Measurements from ENCODE around the gene CELA2B. TPM values are rescaled to one million over a fixed set of nuclear protein-coding genes. Genes with fewer than 3 reads are reported as not detected.

CELA2B gene
- total and polyA plus RNA-seq, 8 donors = 0.63 to 1.7 (median 0.98) TPM; not detected in 1

- intact Hi-C loops (cut with DNase I) = no loop called here
- Histone ChIP-seq H3K27me3 (no peaks in the 10 kb centered on the region), H3K4me3 (no peak overlapping the region), H3K27ac (no peak overlapping the region), H3K36me3 (peaks cover 0 to 55% of the 10 kb centered on the region in 2 donors), H3K4me1 (no peaks in the 10 kb centered on the region), H3K9me3 (no peaks in the 10 kb centered on the region)
- ATAC-seq (no peak), DNase-seq (no peak)
- no peak for TF ChIP-seq CTCF (IDR thresholded peaks at IDR 0.05)
These were observed 16.7 kb downstream of the CELA2B start for GRCh38 chr1:15492596-15492995.

GRCh38 chr1:15493869-15494390 lies 18.0 kb downstream of the CELA2B start:
- peaks cover 0 to 55% of the 10 kb centered on the region in 2 donors for H3K36me3 ChIP-seq
- DNase-seq (no peak), ATAC-seq (no peak)
- no peak overlapping the region for H3K27ac ChIP-seq
- no peak overlapping the region for H3K4me3 ChIP-seq
- intact Hi-C loops (cut with DNase I) = no loop called here
- no peaks in the 10 kb centered on the region for H3K27me3 ChIP-seq
- H3K9me3 ChIP-seq = no peaks in the 10 kb centered on the region
- H3K4me1 ChIP-seq = no peaks in the 10 kb centered on the region
- no peak for TF ChIP-seq CTCF (IDR thresholded peaks at IDR 0.05)

DNA sequence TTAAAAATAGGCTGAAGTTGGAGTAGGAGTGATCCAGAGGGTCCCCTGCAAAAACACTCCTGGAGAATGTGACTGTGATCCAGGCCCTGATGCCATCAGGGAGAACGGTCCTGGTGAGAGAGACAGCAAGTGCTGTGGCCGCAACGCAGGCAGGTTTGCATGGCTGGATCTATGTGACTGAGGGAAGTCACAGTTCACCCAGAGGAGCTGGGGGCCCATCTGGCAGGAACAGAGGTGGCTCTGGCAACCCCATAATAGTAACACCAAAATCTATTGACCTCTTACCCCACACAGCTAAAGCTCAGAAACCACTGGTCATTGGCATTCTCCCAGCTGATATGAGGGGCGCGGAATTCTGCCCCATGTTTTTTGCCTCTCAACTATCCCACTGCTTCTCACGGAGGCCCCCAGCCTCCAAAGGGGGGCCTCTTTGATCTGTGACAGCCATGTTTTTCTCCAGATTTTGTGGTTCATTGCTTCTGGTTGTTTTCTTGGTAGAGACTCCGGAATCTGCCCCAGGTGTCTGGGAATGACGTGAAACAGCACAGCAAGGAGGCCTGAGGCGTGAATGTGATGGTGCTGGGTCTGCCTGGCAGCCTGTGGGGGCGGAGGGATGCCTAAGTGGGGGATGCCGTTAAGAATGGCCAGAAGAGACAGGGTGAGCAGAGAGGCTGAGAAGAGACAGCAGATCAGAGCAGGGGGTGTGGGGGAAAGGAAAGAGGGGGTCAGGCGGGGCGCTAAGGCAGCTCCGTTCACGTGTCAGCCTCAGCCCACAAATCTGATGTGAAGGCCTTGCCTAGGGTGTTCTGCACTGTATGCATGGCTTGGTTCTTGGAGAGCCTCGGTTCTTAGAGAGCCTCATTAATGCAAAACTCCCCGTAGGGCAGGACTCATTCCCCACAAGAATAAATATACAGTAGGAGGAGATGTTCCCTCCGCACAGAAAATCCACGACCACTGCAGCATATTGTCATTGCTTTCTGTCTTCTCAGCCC lies 24.6 kb downstream of the CELA2B start:
- ATAC-seq (no peak), DNase-seq (no peak)
- intact Hi-C loops (cut with DNase I) = no loop called here
- Histone ChIP-seq H3K27me3 (no peaks in the 10 kb centered on the region), H3K4me1 (no peaks in the 10 kb centered on the region), H3K9me3 (no peaks in the 10 kb centered on the region), H3K36me3 (peaks cover 0 to 38% of the 10 kb centered on the region in 2 donors), H3K27ac (no peak overlapping the region), H3K4me3 (no peak overlapping the region)
- TF ChIP-seq CTCF (IDR thresholded peaks at IDR 0.05) = no peak

GRCh38 chr1:15501208-15502032 lies 25.5 kb downstream of the CELA2B start:
- peak in 3 of 4 donors; percentile 42 to 87 (median 43) for DNase-seq
- Histone ChIP-seq H3K4me1 (no peaks in the 10 kb centered on the region), H3K27me3 (no peaks in the 10 kb centered on the region), H3K9me3 (no peaks in the 10 kb centered on the region), H3K36me3 (peaks cover 0 to 46% of the 10 kb centered on the region in 2 donors), H3K27ac (no peak overlapping the region), H3K4me3 (no peak overlapping the region)
- peak; percentile 77 for ATAC-seq
- intact Hi-C loops (cut with DNase I) = no loop called here
- peak; percentile 59 to 65 for TF ChIP-seq CTCF (IDR thresholded peaks at IDR 0.05)
